Measurements from ENCODE around the gene INTS4.

DNA sequence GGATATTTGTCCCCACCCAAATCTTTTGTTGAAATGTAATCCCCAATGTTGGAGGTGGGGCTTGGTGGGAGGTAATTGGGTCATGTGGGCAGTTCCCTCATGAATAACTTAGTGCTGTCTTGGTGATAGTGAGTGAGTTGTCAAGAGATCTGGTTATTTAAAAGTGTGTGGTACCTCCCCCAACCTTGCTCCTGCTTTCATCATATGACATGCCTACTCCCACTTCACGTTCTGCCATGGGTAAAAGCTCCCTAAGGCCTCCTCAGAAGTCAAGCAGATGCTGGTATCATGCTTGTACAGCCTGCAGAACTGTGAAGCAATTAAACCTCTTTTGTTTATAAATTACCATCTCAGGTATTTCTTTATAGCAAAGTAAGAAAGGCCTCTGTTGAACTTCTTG lies 143.0 kb downstream of the INTS4 start:
- no peak for TF ChIP-seq YY1 (tag by site-specific recombination; IDR thresholded peaks at IDR 0.05)
- TF ChIP-seq, protein P1, sequence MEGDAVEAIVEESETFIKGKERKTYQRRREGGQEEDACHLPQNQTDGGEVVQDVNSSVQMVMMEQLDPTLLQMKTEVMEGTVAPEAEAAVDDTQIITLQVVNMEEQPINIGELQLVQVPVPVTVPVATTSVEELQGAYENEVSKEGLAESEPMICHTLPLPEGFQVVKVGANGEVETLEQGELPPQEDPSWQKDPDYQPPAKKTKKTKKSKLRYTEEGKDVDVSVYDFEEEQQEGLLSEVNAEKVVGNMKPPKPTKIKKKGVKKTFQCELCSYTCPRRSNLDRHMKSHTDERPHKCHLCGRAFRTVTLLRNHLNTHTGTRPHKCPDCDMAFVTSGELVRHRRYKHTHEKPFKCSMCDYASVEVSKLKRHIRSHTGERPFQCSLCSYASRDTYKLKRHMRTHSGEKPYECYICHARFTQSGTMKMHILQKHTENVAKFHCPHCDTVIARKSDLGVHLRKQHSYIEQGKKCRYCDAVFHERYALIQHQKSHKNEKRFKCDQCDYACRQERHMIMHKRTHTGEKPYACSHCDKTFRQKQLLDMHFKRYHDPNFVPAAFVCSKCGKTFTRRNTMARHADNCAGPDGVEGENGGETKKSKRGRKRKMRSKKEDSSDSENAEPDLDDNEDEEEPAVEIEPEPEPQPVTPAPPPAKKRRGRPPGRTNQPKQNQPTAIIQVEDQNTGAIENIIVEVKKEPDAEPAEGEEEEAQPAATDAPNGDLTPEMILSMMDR (tag by site-specific recombination; IDR thresholded peaks at IDR 0.05): no peak
- TF ChIP-seq, protein P2, sequence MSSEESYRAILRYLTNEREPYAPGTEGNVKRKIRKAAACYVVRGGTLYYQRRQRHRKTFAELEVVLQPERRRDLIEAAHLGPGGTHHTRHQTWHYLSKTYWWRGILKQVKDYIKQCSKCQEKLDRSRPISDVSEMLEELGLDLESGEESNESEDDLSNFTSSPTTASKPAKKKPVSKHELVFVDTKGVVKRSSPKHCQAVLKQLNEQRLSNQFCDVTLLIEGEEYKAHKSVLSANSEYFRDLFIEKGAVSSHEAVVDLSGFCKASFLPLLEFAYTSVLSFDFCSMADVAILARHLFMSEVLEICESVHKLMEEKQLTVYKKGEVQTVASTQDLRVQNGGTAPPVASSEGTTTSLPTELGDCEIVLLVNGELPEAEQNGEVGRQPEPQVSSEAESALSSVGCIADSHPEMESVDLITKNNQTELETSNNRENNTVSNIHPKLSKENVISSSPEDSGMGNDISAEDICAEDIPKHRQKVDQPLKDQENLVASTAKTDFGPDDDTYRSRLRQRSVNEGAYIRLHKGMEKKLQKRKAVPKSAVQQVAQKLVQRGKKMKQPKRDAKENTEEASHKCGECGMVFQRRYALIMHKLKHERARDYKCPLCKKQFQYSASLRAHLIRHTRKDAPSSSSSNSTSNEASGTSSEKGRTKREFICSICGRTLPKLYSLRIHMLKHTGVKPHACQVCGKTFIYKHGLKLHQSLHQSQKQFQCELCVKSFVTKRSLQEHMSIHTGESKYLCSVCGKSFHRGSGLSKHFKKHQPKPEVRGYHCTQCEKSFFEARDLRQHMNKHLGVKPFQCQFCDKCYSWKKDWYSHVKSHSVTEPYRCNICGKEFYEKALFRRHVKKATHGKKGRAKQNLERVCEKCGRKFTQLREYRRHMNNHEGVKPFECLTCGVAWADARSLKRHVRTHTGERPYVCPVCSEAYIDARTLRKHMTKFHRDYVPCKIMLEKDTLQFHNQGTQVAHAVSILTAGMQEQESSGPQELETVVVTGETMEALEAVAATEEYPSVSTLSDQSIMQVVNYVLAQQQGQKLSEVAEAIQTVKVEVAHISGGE (tag by site-specific recombination; conservative IDR thresholded peaks at IDR 0.05; ENCODE audit: low read depth): no peak
- no peak for TF ChIP-seq ZNF768 (tag by site-specific recombination; IDR thresholded peaks at IDR 0.05)
- TF ChIP-seq ZNF311 (tag by site-specific recombination; IDR thresholded peaks at IDR 0.05; ENCODE audit: borderline replicate concordance): no peak
